Panc1 (cell line): Measurements from ENCODE around the gene NUPR1. TPM values are rescaled to one million over a fixed set of nuclear protein-coding genes. Genes with fewer than 3 reads are reported as not detected.

ENCODE experiments used
- ATAC-seq: fragments of 200-7000 bp; cut with Tn5 transposase; 2 replicates; pipeline ENCODE4 v1.9.1; 2020; ENCODE audit warnings: mild to moderate bottlenecking, moderate library complexity
- BruUV-seq: library from RNA; stranded (reverse); fragments of 400-500 nt; replicated peaks from 2 replicates; lab custom pipeline; 2021; lab: Mats Ljungman, UMichigan
- CTCF ChIA-PET: fragments of 300-600 bp; sonication (Branson Sonifier 250); formaldehyde crosslinking; loops from one replicate; lab custom pipeline; 2022; ENCODE audit warnings: antibody characterized with exemption; lab: Charles Lee
- POLR2A ChIA-PET: fragments of 300-600 bp; sonication (Branson Sonifier 250); formaldehyde crosslinking; loops from one replicate; lab custom pipeline; 2022; ENCODE audit warnings: antibody characterized with exemption; lab: Charles Lee
- DNase-seq: peaks from one replicate; pipeline ENCODE4 v3.0.0-alpha.2; 2010; ENCODE audit warnings: low read depth, low spot score
- H3K27ac ChIP-seq: 2 replicates; pipeline ENCODE4 v1.5.1; 2011; ENCODE audit warnings: mild to moderate bottlenecking, low read length, inconsistent platforms
- H3K27me3 ChIP-seq: fragments of 200-500 bp; sonication (Bioruptor generic); 2 replicates; pipeline ENCODE4 v1.6.0; 2014; ENCODE audit warnings: low read length, inconsistent platforms; ENCODE audit not compliant: control insufficient read depth, insufficient read depth
- H3K36me3 ChIP-seq: fragments of 200-500 bp; sonication (Bioruptor generic); 2 replicates; pipeline ENCODE4 v1.5.1; 2014; ENCODE audit warnings: inconsistent platforms, mild to moderate bottlenecking, low read length, moderate library complexity; ENCODE audit not compliant: control insufficient read depth, insufficient read depth
- H3K4me1 ChIP-seq: 2 replicates; pipeline ENCODE4 v1.5.1; 2011; ENCODE audit warnings: inconsistent platforms, mild to moderate bottlenecking, low read length, moderate library complexity; ENCODE audit not compliant: control insufficient read depth, insufficient read depth
- H3K4me3 ChIP-seq, 2 experiments: 2 replicates each; pipeline ENCODE4 v1.5.1; 2011 to 2012; ENCODE audit warnings: low read depth in 2 of 2, low read length in 2 of 2, mild to moderate bottlenecking in 2 of 2, inconsistent platforms in 1 of 2, moderate library complexity in 1 of 2
- H3K9me3 ChIP-seq: fragments of 200-500 bp; sonication (Bioruptor generic); 2 replicates; pipeline ENCODE4 v1.5.1; 2014; ENCODE audit warnings: low read depth, mild to moderate bottlenecking, inconsistent platforms, low read length, moderate library complexity; ENCODE audit not compliant: control insufficient read depth, insufficient read depth
- POLR2AphosphoS5 ChIP-seq: IDR thresholded peaks from 2 replicates; pipeline ENCODE4 v1.6.1; 2012; ENCODE audit warnings: mild to moderate bottlenecking, low read depth, low read length, moderate library complexity
- REST ChIP-seq, 2 experiments: IDR thresholded peaks; 2 replicates each; pipeline ENCODE4 v1.6.1; 2011 to 2012; ENCODE audit warnings: low read depth in 2 of 2, control low read depth in 1 of 2, low read length in 1 of 2, mild to moderate bottlenecking in 1 of 2, moderate library complexity in 1 of 2; ENCODE audit not compliant: insufficient read depth in 1 of 2
- SIN3A ChIP-seq: IDR thresholded peaks from 2 replicates; pipeline ENCODE4 v1.6.1; 2012; ENCODE audit warnings: low read depth, mild to moderate bottlenecking, low read length, moderate library complexity, borderline replicate concordance; ENCODE audit not compliant: insufficient read depth
- TCF7L2 ChIP-seq: IDR thresholded peaks from 2 replicates; pipeline ENCODE4 v1.6.1; 2011; ENCODE audit warnings: mild to moderate bottlenecking, low read depth, low read length, inconsistent platforms
- in situ Hi-C: cut with HindIII; loops from 2 replicates; pipeline ENCODE4 v1.10.0; 2016; ENCODE audit warnings: low sequenced_read_pairs, low pct_unique_long_range_greater_than_20kb
- intact Hi-C: fragments of 100-400 bp; cut with micrococcal nuclease; formaldehyde crosslinking; loops from one replicate; pipeline ENCODE4 v1.10.0; 2022; ENCODE audit not compliant: unreplicated experiment
- total RNA-seq: library from RNA; stranded (reverse); gene quantifications from one replicate; pipeline ENCODE4 v1.2.1, GENCODE V29; 2021; ENCODE audit not compliant: unreplicated experiment
- TF ChIP-seq, protein P1 (sequence below): fragments of 450-650 bp; IDR thresholded peaks from 2 replicates; pipeline ENCODE4 v1.5.1; 2017; ENCODE audit warnings: mild to moderate bottlenecking

The NUPR1 gene
- total RNA-seq, 1 experiment from 2014 or later, result 79.7 TPM

- Histone ChIP-seq H3K4me1 (peaks cover 6% of the 10 kb centered on the region), H3K27me3 (no peaks in the 10 kb centered on the region), H3K27ac (no peak overlapping the region), H3K36me3 (no peaks in the 10 kb centered on the region), H3K9me3 (no peaks in the 10 kb centered on the region), H3K4me3 (no peak overlapping the region)
- ChIA-PET POLR2A (no interaction called here), CTCF (no interaction called here)
- no peak for DNase-seq
- no peak for ATAC-seq
- no TSS peak for BruUV-seq
- in situ Hi-C loops (no loop called here), intact Hi-C loops (no loop called here)
- TF ChIP-seq TCF7L2 (no peak), POLR2AphosphoS5 (no peak), SIN3A (no peak), REST (IDR thresholded peaks at IDR 0.05; ENCODE audit: insufficient read depth in 1 of 2, low read depth in 2 of 2, low read length in 1 of 2) (no peak)
Observed at GRCh38 chr16:28555561-28555960, 16.8 kb upstream of the NUPR1 start.

DNA sequence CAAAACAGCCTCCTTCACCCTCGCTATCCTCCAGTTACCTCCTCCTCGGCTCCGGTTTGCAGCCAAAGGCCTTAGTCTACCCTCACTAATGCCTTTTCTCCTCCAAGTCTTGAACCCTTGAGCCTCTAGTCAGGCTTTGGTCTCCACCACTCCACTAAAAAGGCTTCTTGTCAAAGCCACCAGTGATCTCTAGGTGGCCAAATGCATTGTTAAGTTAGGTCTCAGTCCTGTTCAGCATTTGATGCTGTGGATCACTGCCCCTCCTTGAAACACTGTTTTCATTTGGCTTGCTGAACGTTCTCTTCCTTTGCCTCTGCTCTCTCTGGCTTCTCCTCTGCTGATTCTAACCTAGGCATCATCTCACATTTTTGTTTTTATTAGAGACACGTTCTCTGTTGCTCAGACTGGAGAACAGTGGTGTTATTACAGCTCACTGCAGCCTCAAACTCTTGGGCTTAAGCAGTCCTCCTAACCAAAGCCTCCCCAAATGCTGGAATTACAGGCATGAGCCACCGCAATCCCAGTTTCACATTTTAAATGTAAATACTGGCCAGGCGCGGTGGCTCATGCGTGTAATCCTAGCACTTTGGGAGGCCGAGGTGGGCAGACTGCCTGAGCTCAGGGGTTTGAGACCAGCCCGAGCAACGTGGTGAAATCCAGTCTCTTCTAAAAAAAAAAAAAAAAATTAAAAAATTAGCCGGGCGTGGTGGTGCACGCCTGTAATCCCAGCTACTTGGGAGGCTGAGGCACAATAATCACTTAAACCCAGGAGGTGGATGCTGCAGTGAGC lies 16.1 kb upstream of the NUPR1 start:
- TF ChIP-seq POLR2AphosphoS5, result no peak
- TF ChIP-seq REST (IDR thresholded peaks at IDR 0.05; ENCODE audit: insufficient read depth in 1 of 2, low read depth in 2 of 2, low read length in 1 of 2), result no peak
- TF ChIP-seq, protein P1, sequence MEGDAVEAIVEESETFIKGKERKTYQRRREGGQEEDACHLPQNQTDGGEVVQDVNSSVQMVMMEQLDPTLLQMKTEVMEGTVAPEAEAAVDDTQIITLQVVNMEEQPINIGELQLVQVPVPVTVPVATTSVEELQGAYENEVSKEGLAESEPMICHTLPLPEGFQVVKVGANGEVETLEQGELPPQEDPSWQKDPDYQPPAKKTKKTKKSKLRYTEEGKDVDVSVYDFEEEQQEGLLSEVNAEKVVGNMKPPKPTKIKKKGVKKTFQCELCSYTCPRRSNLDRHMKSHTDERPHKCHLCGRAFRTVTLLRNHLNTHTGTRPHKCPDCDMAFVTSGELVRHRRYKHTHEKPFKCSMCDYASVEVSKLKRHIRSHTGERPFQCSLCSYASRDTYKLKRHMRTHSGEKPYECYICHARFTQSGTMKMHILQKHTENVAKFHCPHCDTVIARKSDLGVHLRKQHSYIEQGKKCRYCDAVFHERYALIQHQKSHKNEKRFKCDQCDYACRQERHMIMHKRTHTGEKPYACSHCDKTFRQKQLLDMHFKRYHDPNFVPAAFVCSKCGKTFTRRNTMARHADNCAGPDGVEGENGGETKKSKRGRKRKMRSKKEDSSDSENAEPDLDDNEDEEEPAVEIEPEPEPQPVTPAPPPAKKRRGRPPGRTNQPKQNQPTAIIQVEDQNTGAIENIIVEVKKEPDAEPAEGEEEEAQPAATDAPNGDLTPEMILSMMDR, result no peak
- no peak for TF ChIP-seq TCF7L2
- no peak for TF ChIP-seq SIN3A
- ChIA-PET CTCF (interaction anchor here (1.0 kb wide), 1 partner anchor 61 kb away, joined by 3 read pairs; no protein-coding TSS in a partner anchor), POLR2A (no interaction called here)
- no peaks in the 10 kb centered on the region for H3K27me3 ChIP-seq
- ATAC-seq (0 out of 2 replicates have a peak, but pooled peaks have one; percentile 2), DNase-seq (no peak)
- TSS peak; percentile 80 for BruUV-seq
- H3K9me3 ChIP-seq, result no peaks in the 10 kb centered on the region
- in situ Hi-C loops, result no loop called here
- H3K4me3 ChIP-seq, result peak overlapping the region; percentile 59 to 63
- intact Hi-C loops, result no loop called here
- peaks cover 6% of the 10 kb centered on the region for H3K4me1 ChIP-seq
- H3K36me3 ChIP-seq, result no peaks in the 10 kb centered on the region
- H3K27ac ChIP-seq, result peak overlapping the region; percentile 92
